Activated CD4-positive, alpha-beta T cell treated with anti-CD3 and anti-CD28 coated beads, Interleukin-2, amount 50 U/mL, for 1 hour (primary cell): Measurements from ENCODE around the gene UMAD1.

Source experiments
- DNase-seq: peaks from one replicate; pipeline ENCODE4 v3.0.0-alpha.2; 2020

Gene UMAD1

DNA sequence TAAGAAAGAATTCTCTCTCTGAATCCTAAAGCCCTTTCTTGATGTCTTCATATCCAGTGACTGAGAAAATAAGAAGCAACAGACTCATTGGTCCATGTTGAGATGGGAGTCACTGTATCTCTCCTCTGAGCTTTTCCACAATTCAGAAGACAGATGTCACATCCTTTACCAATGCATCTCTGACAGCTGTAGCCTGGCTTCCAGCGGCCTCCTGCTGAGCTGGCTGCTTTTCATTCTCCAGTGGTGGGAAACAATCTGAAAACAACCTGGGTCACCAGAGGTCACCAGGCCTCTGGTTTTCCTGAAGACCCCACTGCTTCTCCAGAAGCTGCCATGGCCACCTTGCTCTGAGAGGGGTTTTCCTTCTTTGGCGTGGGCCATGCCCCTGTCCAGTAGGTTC is 96.1 kb downstream of the UMAD1 start:
- DNase-seq, result no peak

DNA sequence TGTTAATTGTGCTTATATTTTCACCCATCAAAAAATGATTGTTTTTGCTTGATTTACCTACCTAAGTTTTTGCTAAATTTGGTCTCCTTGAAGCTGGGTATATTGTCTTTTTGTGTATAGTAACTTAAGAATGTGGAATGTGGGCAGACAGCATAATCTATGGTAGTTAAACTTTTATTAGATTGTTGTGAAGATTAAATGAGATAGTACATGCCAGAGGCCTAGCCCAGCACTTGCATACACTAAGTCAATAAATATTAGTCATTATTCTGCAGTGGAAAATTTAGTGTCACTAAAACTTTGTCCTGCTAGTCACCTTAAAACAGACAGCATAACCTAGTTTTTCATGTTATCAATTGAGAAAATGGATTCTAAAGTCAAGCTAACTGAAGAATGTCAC is 97.1 kb downstream of the UMAD1 start:
- DNase-seq, result no peak

DNA sequence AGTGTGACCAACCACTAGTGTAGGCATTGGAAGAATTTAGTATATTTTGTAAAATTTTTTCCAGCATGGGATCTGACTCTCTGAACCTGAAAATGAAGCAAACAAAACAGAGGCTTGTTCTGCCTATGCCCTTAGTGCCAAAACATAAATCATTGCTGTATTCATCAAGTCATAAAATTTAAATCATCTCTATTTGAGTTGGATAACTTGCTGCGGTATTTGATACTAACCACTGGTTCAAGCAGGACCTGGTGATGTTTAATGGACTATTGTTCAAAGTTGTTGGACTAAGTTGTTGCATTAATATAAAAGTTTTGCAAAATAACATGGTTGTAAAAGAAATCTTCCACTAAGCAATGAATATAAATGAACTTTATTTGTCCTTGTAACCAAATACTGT is 97.6 kb downstream of the UMAD1 start:
- no peak for DNase-seq

DNA sequence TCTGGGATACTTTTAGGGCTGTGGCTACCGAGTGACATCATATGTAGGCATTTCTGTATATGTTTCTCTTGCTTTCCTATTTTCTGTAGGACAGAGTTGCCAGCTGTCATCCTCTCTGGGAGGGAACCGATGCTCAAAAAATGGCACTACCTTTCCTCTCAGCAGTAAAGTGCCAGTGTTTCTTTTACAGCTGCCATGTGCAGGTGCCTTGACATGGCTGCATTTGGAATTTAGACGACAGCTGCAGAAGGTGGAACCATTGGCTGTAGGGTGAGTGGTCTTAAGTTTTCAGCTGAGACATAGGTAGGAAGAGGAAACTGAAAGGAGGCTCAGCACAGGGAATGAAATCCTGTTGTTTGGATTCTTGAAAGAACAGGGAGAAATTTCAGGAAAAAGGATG is 98.1 kb downstream of the UMAD1 start:
- no peak for DNase-seq

DNA sequence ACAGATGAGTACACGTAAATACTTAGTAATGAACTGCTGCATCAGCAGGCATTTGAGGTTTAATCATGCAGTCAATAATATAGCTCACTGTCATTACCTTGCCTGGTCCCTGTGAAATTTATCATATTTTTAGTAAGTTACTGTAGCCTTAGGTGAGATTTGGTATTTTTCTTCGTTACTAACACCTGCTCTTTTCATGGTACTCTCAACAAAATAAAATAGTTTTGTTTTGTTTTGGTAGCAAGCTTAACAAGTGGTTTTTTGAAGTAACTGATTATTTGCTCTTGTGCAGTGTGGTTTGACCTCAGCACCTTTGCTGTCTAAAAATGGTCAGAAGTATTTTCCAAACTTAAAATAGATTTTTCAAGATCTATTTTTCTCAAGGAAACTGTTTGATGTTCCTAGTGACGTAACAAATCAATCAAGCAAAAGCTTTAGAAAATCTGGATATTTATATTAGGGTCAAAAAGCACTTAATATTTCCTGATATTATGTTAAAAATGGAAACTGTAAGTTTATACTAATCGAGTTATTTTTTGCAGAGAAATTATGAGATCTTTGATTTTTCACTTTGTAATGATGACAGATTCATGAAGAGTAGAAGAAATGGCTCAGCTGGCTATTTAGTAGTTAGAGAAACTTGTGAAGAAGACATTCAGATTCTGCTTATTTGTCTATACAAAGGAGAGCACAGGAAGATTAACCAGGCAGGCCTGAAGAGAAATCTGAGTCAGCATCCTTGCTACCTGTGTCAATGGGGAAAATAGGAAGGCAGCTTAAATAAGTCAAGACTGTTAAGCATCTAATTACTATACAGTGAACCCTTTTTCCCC is 98.9 kb downstream of the UMAD1 start:
- no peak for DNase-seq

DNA sequence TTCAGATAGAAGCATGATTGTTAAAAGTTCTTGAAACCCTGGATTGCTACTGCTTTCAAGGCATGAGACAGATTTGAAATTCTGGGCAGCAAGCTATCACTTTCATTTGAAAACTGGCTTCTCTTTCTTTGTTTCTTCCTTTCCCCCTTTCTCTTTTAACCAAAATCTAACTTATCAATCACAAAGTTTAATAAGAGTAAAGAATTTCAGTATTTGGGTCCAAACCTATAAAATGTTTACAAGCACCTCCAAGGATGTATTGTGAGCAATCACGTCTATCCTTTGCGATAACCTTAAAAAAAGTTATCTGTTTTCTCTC is 99.4 kb downstream of the UMAD1 start:
- DNase-seq, result no peak

DNA sequence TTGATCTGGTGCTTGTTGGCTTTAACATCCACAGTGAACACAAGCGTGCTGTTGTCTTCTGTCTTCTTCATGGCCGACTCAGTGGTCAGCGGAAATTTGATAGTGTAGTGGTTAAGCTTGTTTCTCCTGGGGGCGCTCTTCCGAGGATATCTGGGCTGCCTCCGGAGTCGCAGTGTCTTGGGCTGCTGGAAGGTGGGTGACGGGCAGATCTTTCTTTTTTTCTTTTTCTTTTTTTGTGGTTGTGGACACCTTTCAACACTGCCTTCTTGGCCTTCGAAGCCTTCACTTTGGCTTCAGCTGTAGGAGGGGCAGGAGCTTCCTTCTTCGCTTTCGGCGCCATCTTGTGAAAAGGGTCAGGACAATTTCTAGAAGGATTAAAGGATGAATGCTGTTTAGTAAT is 101.7 kb downstream of the UMAD1 start:
- DNase-seq, result no peak

DNA sequence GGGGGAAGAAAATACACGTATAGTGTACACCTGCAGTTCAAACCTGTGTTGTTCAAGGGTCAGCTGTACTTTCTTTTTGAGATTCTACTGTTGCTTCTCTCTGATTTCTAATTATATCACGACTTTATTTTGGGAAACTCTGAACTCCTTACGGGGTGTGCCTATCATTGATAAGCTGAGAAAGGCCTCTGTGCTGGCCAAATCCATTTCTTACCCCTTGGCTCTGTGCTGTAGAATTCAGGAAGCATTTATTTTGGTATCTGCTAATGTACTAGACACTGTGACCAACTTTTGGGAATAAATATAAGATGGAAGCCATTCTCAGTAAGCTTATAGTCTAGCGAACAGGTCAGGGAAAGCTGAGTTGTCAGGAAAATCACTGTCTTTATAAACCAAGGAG is 104.7 kb downstream of the UMAD1 start:
- no peak for DNase-seq

DNA sequence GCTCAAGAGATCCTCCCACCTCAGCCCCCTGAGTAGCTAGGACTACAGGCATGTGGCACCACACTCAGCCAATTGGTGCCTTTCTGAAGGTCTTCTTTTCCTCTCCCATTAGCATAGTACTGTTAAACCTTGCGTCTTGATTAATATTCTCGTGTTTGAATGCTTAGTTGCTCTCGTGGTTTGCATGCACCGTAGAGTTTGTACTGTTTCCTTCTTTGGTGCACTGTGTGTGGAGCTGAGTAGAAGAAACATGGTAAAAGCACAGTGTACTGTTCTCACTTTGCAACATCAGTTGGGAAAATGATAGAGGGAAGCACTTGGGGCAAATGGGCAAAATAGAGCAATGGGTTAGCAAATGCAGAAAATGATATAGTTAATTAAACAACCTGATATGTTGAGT is 105.4 kb downstream of the UMAD1 start:
- DNase-seq, result no peak

DNA sequence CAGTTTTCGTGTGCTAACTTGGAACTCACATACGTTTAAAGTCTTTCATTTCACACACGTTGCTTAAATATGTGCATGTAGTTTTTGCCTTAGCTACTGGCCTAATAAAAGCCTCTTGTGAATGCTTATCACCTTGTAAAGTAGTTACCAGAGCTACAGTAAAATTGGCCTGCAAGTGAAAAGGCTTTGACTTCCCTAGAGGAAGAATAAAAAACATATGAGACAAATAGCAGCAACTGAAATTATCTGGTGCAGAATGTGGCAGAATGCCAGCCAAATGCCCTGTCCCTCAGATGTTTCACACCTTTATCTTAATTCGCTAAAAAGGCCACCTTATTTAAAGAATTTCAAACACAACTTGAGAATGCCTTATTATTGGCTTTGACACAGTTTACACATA is 105.9 kb downstream of the UMAD1 start:
- no peak for DNase-seq

DNA sequence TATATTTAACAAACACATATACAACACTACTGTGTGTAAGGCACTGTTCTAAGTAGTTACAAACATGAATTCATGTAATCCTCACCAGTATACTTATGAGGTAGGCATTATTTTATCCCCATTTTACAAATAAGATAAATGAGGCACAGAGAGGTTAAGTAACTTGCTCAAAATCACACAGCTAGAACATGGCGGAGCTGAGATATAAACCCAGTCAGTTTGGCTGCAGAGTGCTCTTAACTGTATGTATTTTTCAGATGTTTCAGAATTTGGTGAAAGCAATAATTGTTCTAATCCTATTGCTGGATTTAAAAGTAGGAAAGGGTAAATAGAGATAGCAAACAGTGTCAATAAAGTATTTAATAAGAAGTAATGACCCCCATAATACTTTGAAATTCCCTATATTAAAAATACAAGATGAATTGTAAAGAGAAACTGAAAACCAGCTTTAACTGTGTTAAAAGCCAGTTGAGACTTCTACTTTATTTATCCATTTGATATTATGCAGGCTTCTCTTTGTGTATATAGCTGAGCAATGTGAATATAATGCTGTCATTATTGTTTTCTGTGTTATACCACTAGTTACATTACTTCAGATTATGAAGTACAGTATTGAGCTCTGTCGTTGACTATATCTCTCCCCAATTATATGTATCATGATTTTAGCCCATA is 110.2 kb downstream of the UMAD1 start:
- DNase-seq, result no peak

DNA sequence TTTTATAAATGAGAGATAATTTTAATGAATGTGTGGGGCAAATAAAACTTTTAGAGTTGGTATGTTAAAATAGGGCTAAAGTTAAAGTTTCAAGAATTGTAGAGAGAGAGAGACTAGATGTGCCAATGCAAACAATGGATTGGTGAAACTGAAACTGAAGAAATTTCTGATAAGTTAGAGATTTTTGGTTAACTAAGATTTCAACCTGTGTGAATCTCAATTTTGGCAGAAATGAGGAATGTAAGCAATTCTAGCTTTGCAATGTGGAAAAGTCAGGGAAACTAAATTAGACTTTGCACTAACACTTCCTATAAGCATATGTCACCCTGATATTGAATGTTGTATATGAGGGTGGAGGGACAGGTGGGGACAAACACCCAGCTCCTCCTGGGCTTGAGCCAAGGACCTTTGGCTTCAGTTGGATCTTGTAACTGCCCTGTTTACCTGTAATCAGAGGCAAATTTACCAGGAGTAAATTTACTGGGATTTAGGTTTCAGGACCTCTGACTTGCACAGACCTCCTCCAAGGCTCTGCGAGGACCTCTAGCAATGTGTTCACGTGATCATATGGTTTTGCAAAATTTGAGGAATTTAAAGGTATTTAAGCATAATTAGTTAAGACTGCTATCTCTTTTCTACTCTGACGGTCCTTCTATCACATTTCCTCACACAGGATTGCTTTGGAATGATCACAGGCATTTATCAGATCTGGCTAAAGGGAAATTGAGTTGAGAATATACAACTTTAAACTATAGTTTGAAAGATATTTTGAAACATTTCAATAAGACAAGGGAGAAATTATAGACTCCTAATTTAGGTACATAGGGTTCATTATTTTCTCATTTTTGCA is 110.9 kb downstream of the UMAD1 start:
- no peak for DNase-seq

DNA sequence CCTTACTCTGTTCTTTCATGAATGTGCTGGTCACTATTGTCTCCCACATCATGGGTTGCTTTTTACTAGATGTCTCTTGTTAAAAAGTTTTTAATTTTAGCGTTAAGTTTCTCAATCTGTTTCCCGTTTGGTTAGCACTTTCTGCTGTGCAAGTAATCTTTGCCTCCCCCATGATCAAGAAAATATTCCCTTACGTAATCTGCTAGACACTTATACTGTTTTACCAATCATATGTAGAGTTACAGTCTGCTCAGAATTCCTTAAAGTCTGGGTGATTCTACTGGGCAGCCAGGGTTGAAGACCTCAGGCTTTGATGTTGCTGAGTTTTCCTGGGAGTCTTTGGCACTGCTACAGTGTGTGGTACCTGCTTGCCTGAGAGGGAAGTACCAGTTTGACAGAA is 116.0 kb downstream of the UMAD1 start:
- DNase-seq, result no peak

DNA sequence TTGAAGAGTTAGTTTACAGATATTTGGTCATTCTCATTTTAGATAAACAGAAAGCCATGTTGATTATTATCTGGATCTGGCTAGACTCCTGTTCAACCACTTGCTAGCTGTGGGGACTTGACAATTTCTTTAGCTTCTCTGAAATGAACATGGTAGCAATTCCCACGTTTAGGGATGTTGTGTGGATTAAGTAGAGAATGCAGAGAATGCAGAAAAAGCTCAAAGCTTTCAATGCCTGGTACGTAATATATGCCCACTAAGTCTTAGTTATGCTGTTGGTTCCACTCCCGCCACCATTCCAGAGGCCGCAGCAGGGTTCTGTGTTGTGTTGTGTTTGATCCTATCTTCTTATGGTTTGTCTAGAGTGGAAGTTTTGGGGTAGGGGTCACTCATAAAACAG is 117.0 kb downstream of the UMAD1 start:
- no peak for DNase-seq

DNA sequence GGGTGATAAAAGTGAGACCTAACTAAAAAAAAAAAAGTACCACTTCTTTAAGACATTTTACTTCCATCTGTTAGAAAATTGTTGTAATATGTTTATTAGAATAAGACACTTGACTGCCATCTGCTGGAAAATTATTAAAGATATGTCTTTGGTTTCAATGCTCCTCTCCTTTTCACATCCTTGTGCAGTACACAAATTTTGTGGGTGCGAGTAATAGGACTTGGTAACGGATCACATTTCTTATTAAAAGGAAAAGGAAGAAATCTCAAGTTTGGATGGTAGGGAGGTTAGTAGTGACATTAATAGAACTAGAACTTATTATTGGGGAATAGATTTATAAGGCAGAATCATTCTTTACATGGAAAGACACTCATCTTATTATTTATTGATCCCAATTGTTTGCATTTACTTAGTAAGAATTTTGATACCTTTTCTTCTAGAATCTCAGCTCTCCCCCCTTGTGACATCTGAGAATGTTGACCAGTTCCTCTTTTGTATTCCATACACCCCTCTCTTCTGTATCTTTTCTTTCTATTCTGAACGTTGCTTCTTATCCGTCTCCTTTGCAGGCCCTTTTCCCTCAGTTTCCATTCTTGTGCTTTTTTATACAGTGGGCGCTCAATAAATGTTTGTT is 120.9 kb downstream of the UMAD1 start:
- DNase-seq, result no peak

DNA sequence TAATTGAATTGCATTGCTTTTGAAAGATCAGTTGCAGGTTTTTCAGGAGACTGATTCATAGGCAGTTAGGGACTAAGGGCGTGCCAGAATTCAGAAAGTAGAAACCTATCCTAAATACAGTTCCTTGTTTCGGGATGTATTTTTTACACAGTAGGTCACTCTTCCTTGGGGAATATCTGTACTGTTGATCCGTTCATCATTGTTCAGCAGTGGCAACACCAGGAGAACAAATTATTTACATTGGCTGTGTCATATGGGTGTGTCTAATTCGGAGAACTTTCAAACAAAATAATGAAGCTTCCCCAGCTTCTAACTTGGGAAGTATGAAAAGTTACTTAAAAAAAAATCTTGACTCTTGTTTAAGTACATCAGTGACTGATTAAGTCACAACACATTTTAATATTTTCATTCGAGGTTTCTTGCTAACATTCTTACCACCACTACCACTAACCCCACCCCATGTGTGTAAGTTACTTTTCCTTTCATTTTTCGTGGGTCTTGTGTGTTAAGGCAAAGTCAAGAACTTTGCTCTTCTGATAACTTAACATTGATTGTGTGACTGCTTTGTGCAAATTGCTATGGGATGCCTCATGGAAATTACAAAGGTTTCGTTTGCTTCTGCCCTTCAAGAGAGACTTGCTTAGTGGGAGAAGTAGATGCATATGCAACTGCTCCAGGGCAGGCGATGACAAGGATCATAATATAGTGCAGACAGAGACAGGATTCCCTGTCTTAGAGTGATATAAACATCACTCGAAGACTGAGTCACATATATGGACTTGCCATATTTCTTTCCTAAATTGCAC is 121.6 kb downstream of the UMAD1 start:
- DNase-seq, result no peak

DNA sequence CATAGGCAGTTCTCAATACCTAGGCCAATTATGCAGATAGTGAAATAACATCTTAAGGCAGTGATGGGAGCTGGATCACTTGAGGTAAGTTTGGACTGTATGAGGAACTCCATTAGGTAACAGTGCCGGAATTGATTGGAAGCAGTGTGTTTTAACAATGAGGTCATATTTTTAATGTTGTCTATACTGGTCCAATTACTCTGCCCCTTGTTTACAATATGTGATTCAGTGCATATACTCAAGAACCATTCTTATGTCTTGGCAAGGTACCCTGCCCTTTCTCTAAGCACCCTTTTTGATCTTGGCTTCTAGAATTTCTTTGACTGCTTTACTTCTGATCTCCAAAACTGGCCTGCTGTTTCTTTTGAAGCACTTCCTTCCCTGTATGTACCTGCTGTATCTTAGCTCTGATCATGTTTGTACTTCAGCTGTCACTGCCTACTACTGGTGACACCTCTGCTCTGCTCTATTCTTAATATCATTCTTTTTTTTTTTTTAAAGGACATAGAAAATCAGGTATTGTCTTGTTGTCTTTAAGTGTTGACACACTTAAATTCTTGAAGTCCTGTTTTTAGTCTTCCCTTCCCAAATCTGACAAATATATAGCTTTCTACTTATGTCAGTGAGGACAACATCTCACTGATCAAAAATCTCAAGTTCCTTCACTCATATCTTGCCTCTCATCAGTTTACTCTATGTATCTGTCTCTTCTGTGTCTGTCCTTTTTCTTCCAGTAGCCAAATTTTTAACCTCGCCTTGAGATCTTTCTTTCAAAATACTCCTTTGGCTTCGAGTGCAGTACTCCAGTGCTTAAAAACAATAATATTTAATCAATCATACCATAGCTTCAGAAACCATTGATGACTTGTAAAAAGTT is 124.2 kb downstream of the UMAD1 start:
- no peak for DNase-seq

DNA sequence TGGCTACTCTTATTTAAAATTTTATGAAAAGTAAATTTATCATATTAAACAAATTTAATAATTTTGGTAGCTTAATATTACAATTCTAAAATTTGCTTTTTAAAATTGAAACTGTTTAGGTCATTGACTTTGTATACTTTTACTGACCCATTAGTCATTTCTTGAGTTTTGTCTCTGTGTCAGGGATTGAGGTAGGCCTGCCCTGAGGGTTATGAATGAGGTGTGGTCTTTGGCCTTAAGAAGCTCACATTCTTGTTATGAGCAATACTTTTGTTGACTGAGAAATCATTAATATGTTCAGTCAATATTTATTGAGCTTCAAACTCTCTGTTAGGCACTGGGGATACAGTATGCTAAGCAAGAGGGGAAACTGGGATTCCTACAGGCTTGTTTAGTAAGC is 124.9 kb downstream of the UMAD1 start:
- DNase-seq, result no peak

DNA sequence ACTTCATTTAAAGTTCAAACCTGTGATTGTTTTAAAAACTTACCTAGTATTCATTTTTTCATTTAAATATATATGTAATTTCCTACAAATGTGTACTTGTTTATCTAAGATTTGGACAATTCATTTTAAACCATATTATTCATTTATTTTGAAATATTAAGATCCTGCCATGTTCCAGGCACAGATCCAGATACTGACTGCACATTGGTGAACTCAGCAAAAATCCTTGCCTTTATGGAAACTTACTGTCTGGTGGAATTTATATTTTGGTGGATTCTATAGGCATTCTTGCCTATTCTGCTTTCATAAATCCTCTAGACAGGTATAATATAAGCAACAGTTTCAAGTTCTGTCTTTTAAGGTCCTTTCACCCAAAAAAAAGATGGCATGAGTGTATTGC is 126.1 kb downstream of the UMAD1 start:
- DNase-seq, result no peak

DNA sequence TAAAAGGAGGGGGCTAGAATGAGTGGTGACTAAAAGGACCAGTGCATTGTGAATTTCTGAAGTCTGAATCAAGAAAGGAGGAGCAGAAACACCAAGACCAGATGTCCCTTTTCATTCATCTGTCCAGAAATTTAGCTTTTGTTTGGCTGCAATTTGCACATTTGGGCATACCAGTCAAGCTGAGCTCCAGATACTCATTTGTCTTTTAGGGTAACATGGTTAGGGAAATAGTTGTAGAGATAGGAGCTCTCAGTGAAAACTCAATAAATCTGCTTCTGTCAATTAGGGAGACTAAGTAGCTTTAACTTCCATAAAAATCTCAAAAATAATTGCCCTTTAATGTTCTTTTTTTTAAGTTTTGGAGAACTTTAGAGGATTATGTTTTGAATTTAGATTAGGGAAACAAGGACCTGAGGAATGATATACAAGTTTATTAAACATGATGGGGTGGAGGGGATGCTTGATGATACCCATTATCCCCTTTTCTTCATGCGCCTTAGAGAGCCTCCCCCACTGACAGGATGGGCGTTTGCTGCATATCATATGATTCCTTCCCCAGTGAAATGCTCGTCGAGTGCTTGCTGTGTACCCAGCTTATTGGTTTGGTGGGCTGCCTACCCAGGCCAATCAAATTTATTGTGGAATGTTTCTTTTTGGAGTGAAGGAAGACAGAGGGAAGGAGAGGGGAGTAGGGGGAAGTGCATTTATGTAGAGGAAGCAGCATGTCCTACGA is 128.6 kb downstream of the UMAD1 start:
- DNase-seq, result no peak
